HG03097 (cell line): ENCODE results near the gene DRICH1.
"Not testable (repeated sequence)": the region's sequence is repeated elsewhere in the genome, so short reads cannot be mapped to it uniquely, and the experiment has no call there.

Experiments
- ATAC-seq: cut with Tn5 transposase; IDR thresholded peaks from one replicate; pipeline ENCODE4 v1.9.1; 2021; ENCODE audit not compliant: unreplicated experiment, low FRiP score

The DRICH1 gene

GRCh38 chr22:23632178-23632577 lies at the start of gene DRICH1:
DRICH1 (minus strand) TSS chr22:23632321; CDS start chr22:23632023, 298 bp downstream.
- ATAC-seq: no peak

- no peak for ATAC-seq
Measured at GRCh38 chr22:23681026-23681809, 49.1 kb upstream of the DRICH1 start.

GRCh38 chr22:23678133-23678532 lies 46.0 kb upstream of the DRICH1 start:
- no peak for ATAC-seq

DNA sequence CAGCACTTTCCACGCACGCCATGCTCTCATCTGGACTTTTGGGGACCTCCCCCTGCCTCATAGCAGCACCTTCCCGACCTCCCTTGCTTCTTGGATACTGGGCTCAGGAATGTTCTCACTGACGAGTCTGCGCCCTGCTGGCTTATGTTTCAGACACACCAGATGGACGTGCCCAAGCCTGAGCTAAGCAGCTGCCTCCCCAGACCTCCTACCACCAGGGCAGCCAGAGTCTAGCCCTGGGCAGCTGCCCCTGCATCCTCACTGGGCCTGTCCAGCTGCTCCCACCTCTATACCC lies 45.5 kb upstream of the DRICH1 start:
- ATAC-seq: no peak

GRCh38 chr22:23676841-23677700 lies 45.0 kb upstream of the DRICH1 start:
- not testable (repeated sequence) for ATAC-seq

- ATAC-seq: no peak
Measured at GRCh38 chr22:23675502-23676415, 43.6 kb upstream of the DRICH1 start.

- ATAC-seq: not testable (repeated sequence)
Measured at GRCh38 chr22:23674886-23675501, 42.9 kb upstream of the DRICH1 start.

- ATAC-seq: no peak
Measured at GRCh38 chr22:23673826-23674690, 41.9 kb upstream of the DRICH1 start.

GRCh38 chr22:23673050-23673620 lies 41.0 kb upstream of the DRICH1 start:
- ATAC-seq: no peak

- ATAC-seq: not testable (repeated sequence)
Measured at GRCh38 chr22:23672307-23673049, 40.4 kb upstream of the DRICH1 start.

- ATAC-seq: not testable (repeated sequence)
Measured at GRCh38 chr22:23671387-23671786, 39.3 kb upstream of the DRICH1 start.

- no peak for ATAC-seq
Measured at GRCh38 chr22:23670378-23671295, 38.5 kb upstream of the DRICH1 start.

- not testable (repeated sequence) for ATAC-seq
Measured at GRCh38 chr22:23660381-23660780, 28.3 kb upstream of the DRICH1 start.

- no peak for ATAC-seq
Measured at GRCh38 chr22:23657727-23658126, 25.6 kb upstream of the DRICH1 start.

DNA sequence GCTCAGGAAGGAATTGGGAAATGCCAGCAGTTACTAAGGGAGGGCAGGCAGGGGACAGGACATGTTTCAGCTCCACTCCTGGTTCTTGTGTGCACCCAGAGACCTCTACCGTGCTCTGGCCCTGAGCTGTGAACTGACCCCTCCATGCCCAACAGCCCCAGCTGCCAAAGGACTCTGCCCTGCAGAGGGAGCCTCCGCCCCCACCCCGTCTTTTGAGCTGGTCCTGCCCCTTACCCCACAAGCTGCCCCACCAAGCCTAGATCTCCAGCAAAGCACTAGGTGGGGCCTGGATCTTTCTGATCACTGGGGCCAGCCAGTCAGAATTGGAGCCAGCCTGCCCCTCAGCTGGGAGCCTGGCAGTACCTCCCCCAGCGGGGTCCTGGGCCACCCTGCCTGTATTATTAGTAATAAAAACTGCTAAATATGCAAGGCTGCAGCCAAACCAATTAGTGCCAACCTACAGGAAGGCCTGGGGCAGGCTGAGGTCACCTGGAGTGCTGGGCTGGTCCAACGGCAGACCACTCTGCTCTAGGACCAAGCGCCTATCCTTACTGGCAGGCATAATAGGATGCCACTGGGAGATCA lies 23.9 kb upstream of the DRICH1 start:
- no peak for ATAC-seq

DNA sequence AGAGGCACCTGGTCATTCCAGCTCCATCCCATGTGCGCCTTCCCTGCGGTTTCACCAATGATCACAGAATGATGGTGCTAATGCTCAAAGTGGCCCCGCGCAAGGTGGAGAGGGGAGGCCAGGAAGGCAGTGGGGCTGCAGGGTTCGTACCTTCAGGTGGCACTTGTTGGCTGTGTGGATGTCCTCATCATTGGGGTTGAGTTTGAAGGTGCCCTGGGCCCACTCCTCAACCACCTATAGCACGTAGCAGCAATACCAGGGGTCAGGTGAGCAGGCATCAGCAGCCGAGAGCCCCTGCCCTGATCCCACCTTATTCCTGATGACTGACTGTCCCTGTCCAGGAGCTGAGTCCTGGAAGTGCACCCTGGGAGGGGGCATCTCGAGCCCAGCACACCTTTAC lies 20.6 kb upstream of the DRICH1 start:
- ATAC-seq: no peak

GRCh38 chr22:23652286-23652685 lies 20.2 kb upstream of the DRICH1 start:
- no peak for ATAC-seq
